ENCODE results near the gene KIAA0930.

- no peak for TF ChIP-seq POLR2AphosphoS5 (IDR thresholded peaks at IDR 0.05; ENCODE audit: low read depth, low read length)
- TF ChIP-seq POLR2A (IDR thresholded peaks at IDR 0.05; ENCODE audit: low read depth, low read length): no peak
- TF ChIP-seq POU2F2 (IDR thresholded peaks at IDR 0.05; ENCODE audit: low read depth, low read length): no peak
- no peak for TF ChIP-seq TAF1 (IDR thresholded peaks at IDR 0.05; ENCODE audit: low read depth, low read length)
- TF ChIP-seq SPI1 (IDR thresholded peaks at IDR 0.05; ENCODE audit: low read depth, low read length): no peak
- no peak for TF ChIP-seq PAX5 (IDR thresholded peaks at IDR 0.05; ENCODE audit: insufficient read depth, low read length, severe bottlenecking)
Measured at GRCh38 chr22:45216133-45217003, 24.3 kb downstream of the KIAA0930 start.
